GM18858 (cell line): ENCODE measurements around the gene NCBP2L.

Experiments
- ATAC-seq: cut with Tn5 transposase; IDR thresholded peaks from one replicate; pipeline ENCODE4 v1.9.1; 2021; ENCODE audit not compliant: unreplicated experiment

Gene NCBP2L

DNA sequence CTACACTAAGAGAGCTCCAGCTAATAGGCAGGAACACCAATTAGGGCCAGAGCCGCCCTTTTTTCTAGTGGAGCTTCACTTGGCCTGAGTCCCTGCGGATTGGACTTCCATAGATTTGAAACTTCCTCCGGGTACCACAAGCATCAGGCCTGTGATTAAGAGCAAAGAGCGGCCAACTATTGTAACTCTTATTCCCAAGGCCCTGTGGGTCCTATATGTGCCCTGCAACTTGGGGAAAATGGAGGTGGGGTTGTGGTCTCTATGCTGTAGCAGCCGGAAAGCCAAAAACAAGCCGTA lies at the start of gene NCBP2L:
NCBP2L (plus strand) TSS at position 198 of the 297 bp plus-strand sequence. CDS start 16,488 bp downstream, outside the sequence.
- no peak for ATAC-seq

DNA sequence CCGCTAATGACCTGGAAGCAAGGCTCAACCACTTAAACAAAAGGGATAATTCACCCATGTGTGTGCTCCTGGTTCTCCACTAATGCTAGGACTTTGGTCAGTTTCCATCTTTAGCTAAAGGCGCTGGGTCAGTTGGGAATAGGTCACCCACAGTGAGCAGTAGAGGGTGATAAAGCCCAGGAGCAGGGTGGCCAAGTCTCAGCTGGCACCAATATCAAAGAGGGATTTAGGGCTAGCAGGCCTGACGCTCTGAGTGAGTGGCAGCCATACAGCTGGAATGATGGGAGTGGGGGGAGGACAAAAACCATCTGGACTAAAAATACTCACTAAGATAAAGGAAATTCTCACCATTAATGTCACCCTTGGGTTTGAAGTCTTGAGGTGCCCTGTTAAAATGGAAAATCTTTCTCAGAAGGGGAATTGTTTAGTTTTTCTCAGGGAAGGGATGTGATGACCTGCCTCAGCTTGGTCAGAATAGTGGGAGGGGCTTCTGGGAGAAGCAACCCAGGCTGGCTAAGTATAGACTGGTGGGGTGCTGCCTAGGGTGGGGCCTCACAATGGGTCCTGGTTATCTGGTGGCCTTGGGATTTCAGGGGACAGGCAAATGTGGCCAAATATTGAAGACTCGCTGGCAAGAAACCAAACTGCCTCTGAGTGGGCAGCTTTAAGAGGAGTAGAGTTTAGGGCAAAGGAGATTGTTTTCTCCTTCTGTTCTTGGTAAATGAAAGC lies 49.0 kb upstream of the NCBP2L start:
- no peak for ATAC-seq

DNA sequence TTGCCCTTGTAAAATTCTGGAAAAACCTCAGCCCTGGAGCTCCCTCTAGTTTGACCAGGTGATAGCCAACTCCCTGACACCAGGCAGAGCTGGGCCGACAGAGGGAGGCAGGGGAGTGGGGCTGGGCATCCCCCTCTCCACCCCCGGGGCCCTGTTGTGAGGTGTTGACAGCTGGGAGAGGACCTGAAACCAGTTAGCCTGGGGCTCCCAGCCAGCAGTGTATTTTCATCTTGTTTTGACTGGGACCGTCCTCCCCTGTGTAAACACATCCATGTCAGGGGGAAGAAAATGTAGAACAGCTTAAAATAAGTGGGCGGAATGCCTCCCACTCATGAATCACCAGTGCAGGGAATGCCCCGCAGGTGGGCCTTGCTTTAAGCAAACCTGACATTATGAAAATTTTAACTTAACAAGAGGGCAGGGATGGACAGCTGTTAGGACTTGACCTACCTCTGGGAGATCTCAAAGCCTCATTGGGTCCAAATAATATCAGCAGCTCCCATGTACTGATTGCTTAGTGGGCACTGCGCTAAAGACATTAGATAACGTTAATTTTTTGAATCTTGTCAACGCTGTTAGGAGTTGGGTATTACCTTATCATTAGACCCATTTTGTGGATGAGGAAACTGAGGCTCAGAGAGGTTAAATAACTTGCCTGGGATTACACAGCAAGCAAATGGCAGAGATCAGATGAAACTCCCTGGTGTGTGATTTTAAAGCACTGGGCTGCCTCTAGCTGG lies 47.8 kb upstream of the NCBP2L start:
- peak; percentile 75 for ATAC-seq

DNA sequence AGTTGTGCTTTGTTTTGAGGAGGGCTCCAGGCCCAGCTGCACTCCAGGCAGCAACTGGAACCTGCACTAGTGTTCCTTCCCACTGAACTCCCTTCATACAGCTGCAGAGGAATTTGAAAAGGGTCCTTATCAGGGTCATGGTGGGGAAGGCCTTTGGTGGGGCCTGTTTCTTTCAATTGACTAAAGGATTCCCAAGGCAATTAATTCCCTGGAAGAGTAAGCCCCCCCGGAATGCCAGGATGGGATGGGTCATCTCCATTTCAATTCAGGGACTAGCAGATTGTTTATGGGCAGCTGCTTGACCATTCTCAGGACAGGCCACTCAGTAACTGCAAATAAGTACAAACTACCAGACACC lies 47.3 kb upstream of the NCBP2L start:
- no peak for ATAC-seq

DNA sequence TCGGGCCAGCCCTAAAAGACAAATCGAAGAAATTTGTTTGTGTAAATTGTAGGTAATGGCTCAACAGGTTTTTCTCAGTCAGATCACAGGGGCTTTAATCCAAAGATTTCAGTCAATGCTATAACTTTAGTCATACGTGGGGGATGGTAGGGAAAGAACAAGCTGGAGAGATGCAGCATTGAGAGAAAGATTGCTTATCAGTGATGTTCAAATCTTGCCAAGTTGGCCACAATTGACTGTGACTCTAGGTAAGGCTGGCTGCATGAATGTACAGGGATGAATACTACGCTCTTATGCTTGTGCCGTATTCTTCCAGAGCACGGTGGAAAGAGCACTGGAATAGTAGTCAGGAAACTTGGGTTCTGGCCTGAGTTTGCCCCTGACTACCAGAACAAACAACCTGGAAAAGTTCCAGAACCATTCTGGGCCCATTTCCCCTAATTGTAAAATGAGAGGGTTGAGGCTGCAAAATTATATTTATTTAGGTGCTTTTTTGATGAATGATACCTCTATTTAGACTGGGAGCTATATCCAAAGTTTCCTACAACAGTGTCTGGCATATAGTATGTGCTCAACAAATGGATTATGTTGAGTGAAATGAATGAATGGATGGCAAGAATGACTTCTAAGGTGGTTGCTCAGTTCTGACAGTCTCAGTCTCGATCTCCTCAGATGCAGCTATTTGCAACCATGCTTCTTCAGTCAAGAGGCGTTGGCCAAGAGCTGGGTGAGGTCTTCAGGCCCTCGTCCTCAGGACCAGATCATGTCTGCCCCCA lies 46.4 kb upstream of the NCBP2L start:
- no peak for ATAC-seq

DNA sequence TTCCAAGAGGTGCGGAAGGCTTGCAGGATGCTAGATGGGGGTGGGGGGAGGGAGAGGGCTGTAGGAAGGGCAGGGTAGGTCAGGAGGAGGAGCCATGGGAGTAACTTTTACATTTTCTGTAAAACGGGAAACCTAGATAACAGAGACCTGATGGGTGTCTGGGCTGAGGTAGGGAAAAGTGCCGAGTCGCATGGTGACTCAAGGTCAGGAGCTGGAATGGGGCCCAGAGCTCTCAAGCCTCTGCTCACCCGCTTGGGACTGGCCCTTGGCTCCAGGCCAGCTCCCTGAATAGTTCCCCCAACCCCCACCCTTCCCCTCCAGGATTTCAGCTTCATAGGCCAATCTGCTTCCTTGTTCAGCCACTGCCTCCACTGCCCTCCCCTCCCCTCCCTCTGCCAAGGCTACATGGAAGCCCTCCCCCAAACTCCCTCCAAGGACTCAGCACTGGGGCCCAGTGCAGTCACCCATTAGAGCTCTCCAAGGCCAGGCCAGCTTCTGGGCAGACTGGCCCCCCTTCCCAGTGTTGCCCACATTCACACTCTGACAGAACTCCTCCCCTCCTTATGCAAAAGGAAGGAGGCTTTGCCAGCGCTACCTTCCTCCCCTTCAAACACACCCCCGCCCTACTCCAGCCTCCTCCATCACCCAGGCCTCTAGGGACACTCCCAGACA lies 45.6 kb upstream of the NCBP2L start:
- no peak for ATAC-seq

DNA sequence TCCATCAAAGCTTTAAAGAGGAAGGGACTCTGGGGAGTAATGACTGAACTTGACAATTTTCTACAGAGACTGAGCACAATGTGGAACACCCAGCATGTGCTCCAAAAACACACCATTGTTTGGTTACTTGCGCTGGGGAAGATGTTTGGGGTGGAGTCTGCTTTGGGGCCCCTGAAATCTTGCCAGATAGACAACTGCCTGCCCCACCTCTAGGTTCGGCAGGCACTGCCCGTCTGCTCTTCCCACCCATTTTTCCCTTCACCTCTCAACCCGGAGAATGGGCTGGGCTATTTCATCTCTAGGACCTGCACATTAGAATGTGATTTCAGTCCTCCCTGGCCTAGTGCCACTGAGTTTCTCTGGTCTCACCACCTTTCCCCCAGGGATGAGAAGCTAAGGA lies 43.8 kb upstream of the NCBP2L start:
- no peak for ATAC-seq

DNA sequence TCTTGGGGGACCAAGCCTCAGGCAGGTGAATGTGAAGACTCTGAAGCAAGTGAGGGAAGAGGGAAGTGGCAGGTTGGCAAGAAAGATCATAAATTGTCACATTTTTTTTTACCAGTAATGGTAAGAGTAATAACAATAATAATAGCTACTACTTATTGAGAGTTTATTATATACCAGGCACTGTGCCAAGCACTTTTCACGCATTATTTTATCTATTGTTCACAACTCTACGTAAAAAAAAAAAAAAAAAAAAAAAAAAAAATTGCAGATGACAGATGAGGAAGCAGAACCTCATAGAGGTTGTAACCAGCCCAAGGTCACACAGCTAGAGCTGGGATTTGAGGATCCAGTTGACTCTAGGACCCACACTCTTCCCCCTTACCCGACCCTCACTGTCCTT lies 42.9 kb upstream of the NCBP2L start:
- no peak for ATAC-seq

DNA sequence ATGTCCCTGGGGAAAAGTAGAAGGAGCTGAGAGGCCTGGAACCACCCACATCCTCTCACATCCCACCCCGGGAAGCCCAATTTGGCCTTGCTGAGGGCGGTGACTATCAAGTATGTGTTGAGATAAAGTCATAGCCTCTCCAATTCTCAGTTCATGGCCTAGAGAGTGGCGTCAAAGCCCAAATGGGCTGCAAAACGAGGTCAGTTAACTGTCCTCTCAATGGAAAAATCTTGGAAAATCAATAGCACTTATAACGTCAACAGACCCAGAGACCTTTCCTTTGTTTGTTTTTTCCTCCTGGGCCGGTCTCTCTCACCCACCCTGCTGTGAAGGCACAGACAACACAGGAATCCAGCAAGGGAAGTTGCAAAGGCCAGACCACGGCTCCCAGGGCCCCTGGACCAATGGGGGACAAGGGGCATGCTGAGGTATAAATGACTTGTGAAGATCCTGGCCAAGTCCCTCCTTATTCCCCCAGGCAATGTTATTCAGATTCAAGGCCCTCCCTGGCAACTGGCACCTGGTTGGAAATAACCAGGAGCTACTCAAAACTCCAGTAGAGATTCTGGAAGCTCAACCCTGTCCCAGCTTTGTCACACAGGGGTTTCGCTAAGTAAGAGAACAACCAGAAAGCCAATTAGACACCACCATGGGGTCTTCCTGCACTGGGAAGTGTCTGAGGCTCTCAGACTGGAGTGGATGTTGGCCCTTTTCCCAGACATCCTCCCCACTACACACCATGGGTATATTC lies 40.6 kb upstream of the NCBP2L start:
- ATAC-seq: no peak

DNA sequence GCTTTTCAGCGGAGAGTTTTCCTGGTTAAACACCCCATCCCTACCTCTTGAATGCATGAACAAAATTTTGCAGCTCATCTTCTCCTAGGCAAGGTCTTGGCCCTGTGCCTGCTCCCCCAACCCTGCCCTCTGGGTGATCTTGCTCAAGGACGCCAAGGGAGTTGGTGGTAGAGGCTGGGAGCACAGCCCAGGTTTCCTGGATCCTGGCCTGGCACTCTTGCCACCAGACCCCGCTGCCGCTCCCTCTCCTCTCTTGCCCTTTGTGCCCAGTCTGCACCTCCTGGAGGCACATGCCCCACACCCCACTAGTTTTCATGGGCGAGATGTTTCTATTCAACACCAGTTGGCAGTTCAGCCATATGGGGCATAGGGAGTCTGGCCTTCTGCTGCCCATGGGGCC lies 39.3 kb upstream of the NCBP2L start:
- no peak for ATAC-seq

DNA sequence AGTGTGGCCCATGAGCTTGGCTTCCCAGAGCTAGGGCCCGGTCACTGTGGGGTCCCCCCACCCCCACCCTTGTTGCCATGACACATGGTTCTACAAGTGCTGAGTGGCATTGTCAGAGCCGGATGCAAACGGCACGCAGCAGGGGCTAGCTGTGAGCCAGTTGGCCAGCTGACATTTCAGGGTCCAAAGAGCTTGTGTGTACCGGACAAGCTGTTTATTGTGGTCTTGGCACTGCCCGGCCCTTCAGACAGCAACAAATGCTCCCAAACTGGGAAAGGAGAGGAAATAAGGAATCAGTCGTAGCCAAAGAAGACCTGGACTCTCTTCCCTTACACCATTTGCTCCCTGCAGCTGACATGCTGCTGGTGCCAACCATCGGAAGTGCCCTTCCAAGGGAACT lies 38.8 kb upstream of the NCBP2L start:
- ATAC-seq: no peak

DNA sequence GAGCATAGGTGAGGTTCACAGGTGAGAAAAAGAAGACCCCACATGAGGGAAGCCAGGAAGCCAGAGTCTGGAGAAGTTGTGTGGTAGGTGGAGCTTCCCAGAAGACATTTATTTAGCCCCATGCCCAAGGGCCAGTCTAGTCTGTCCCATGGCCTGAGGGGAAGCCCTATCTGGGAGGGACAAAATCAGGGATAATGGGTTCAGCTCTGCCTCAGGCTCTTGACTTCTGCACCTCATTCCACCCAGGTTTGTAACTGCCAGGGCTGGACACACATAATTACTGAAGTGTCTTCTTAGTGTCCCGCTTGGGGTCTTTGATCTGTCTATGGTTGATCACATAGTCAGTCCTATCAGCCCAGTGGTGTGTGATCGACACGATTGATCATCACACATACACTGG lies 38.0 kb upstream of the NCBP2L start:
- no peak for ATAC-seq

DNA sequence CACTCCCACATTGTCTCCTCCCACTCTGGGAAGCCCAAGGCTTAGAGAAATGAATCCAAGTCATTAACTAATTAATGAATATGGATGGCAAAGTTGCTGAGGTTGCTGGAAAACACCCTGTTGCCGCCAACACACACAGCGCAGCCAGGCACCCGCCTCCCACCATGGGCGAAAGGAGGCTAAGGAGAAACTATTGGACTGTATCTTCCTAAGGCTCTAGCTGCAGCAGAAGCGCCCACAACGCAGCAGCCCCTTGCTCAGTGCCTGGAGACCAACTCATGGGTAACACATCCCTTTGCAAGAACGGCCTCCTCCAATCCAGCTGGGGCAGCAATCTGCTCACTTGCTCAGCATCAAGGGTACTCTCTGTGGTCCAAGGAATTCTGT lies 36.1 kb upstream of the NCBP2L start:
- ATAC-seq: peak; percentile 11

DNA sequence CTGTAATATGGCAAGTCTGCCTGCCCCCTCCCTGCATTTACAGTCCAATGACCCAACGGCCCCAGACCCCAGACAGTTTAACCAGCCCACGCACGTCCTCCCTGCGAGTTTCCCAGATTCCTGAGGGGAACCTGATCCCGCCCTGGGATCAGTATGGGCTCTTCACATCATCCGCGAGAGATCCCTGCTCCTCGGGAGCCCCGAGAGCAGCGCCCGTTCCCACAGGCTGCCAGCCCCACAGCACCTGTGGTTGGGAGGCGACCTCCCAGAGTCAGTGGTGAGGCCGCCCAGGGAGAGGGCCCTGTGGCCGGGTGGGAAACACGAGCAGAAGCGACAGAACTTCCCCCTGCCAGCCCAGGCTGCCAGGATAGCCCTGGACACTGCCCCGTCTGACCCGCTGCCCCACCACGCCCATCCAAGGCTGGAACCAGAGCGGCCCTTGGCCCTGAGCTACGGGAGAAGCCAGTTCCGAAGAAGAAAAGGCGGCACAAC lies 34.8 kb upstream of the NCBP2L start:
- no peak for ATAC-seq

DNA sequence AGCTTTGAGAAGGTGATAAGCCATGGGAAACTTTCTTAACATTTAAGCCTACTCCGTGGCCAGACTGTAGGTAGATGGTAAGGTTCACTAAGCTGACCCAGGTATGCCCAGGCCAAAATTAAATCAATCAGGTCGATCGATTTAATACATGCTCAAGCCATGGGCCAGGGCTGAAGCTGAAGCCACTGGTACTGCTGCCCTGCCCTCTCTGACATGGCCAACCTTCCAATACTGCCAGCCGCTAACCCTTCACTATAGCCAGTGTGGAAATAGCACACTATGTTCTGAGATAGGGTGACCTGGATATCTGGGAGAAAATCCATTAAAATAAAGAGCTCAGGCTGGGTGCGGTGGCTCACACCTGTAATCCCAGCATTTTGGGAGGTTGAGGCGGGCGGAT lies 33.5 kb upstream of the NCBP2L start:
- no peak for ATAC-seq

DNA sequence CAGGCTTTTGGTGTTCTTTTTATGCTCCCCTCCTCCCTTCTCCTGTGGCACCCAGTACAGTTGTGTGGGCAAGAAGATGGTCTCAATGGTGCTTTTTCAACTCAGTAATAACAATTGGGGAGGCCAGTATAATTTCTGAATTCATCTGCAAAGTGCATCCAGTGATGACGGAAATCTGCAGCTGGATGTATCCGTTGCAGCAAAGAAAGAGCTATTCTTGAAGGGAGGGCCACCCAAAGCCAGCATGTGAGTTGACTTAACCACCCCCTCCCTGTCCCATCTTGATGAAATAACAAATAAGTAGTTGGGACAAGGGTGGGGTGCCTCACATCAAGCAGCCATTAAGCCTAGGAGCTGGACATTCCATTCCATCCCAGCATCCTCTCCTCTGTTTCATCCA lies 32.7 kb upstream of the NCBP2L start:
- ATAC-seq: no peak

DNA sequence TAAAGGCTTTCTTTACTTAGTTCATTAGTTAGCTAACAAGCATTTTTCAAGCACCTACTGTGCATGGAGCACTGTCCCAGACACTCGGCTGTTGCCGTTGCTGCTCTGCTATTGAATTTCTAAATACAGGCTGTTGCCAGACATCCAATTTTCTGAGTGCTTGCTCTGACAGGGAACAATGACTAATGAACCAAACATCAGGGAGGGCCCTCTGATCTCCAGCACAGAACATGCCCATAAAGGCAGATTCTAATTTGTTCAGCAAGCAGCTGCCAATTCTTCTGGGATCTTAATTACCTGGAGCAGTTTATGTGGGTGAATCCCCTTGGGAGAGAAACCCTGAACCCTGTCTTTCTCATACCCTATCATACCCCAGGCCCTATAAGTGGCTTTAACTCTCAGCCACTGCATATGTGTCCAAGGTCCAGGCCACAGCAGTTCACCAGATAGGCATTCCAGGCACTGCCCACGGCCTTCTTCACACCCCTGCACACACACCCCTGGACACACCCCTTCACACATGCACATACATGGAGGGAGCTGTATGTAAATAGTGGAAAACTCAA lies 29.9 kb upstream of the NCBP2L start:
- no peak for ATAC-seq

DNA sequence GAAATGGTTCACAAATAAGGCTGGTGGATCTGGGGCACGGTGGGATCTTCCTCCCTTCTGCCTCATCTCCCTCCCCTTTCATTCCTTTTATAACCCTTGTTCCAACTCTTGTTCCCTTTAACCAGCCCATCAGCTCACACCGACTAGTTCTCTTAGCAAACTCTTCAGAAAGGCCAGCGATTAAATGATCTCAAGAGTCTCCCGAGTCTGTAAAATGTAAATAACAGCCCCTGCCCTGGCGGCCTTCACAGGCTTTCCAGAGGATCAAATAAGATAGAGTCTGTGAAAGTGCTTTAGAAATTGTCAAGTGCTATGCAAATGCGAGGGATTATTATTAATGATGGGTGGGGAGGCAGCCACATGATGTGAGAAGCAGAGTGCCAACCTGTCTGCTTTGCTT lies 29.0 kb upstream of the NCBP2L start:
- ATAC-seq: no peak

DNA sequence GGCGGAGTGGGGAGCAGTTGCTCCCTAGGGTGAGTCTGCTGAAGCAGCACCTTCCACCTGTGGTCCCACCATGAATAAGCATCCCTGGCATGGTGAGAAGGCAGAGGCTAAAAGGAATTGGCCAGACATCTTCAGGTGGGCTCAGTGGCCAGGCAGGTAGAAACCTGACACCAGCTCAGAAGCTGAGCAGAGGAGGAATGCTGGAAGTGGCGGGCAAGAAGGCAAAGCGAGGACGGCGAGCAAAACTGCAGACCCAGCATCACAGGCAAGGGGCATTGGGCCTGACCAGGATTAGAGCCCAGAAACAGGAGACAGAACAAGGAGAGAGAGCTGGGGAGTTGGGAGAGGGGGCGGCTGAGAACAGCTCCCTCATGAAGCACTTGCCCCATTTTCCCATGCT lies 27.3 kb upstream of the NCBP2L start:
- ATAC-seq: no peak

DNA sequence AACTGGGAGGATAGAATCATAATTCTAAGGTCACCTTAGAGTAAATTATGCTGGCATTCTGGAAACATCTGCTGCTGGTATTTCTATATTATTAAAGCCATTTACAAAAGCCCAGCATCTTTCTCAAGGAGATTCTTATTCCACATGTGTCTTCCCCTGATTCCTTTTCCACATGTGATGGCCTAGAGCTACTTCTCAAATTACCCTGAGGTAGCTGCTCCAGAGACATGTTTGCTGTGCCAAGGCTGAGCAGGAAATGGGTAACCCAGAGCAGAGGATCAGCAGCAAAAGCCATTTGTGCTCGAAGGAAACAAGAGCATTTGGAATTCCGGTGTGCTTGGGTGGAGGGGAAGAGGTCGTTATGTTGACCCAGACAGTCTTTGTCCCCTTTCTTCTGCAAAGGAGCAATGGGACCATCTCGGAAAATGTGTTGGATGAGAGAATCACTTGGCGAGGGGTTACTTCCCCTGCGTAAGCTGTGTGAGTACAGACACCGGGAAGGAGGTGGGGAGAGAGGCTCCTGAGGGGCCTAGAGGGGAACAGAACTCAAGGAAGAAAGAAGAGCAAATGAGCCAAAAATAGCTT lies 26.6 kb upstream of the NCBP2L start:
- ATAC-seq: no peak
